HepG2 (cell line): ENCODE measurements around the gene P4HB. TPM values are rescaled to one million over a fixed set of nuclear protein-coding genes. Genes with fewer than 3 reads are reported as not detected.
A peak's percentile ranks its signal among the peaks of the same experiment; 100 is the strongest.

ENCODE experiments used
- ARNTL ChIP-seq: sonication (generic); formaldehyde crosslinking; IDR thresholded peaks from 2 replicates; pipeline ENCODE4 v1.4.0; 2020; ENCODE audit warnings: mild to moderate bottlenecking, missing genetic modification reagents
- CAMTA2 ChIP-seq: sonication (generic); formaldehyde crosslinking; IDR thresholded peaks from 2 replicates; pipeline ENCODE4 v1.4.0; 2020; ENCODE audit warnings: mild to moderate bottlenecking, missing genetic modification reagents, borderline replicate concordance
- CBX2 ChIP-seq, 2 experiments: fragments of 200-600 bp in 1 of 2; sonication (generic); formaldehyde crosslinking in 1 of 2; IDR thresholded peaks; 2 replicates each; pipeline versions ENCODE4 v1.7.0 to v1.8.1; 2018 to 2022; ENCODE audit warnings: low read depth in 2 of 2, low read length in 1 of 2, mild to moderate bottlenecking in 1 of 2, missing genetic modification reagents in 1 of 2
- DNMT1 ChIP-seq: sonication (generic); formaldehyde crosslinking; IDR thresholded peaks from 2 replicates; pipeline ENCODE4 v1.5.1; 2020; ENCODE audit warnings: mild to moderate bottlenecking, missing genetic modification reagents
- EP300 ChIP-seq, 3 experiments: sonication (generic) in 1 of 3; formaldehyde crosslinking in 1 of 3; IDR thresholded peaks; 2 replicates each; pipeline versions ENCODE4 v1.5.1 to v1.6.1; 2011 to 2020; ENCODE audit warnings: low read depth in 2 of 3, low read length in 2 of 3, borderline replicate concordance in 1 of 3, improper control_type of control experiment in 1 of 3, mild to moderate bottlenecking in 1 of 3, missing genetic modification reagents in 1 of 3, moderate library complexity in 1 of 3
- GTF2F1 ChIP-seq: fragments of 150-350 bp; IDR thresholded peaks from 2 replicates; pipeline ENCODE4 v1.6.1; 2014; ENCODE audit warnings: low read length
- HCFC1 ChIP-seq: fragments of 150-350 bp; IDR thresholded peaks from 2 replicates; pipeline ENCODE4 v1.6.1; 2014; ENCODE audit warnings: low read depth, low read length
- IRF2 ChIP-seq: IDR thresholded peaks from 2 replicates; pipeline ENCODE4 v1.6.1; 2018; ENCODE audit warnings: missing genetic modification reagents, missing compliant biosample characterization
- LBX2 ChIP-seq: sonication (generic); formaldehyde crosslinking; IDR thresholded peaks from 2 replicates; pipeline ENCODE4 v1.5.0; 2020; ENCODE audit warnings: missing genetic modification reagents, mild to moderate bottlenecking, borderline replicate concordance
- MAFG ChIP-seq: sonication (generic); formaldehyde crosslinking; IDR thresholded peaks from 2 replicates; pipeline ENCODE4 v1.5.1; 2020; ENCODE audit warnings: mild to moderate bottlenecking, missing genetic modification reagents
- MED13 ChIP-seq: sonication (generic); formaldehyde crosslinking; IDR thresholded peaks from 2 replicates; pipeline ENCODE4 v1.5.0; 2020; ENCODE audit warnings: missing genetic modification reagents
- NR2C2 ChIP-seq: sonication (generic); formaldehyde crosslinking; IDR thresholded peaks from 2 replicates; pipeline ENCODE4 v1.4.0; 2020; ENCODE audit warnings: missing genetic modification reagents, mild to moderate bottlenecking, moderate library complexity, borderline replicate concordance
- SATB2 ChIP-seq: sonication (generic); formaldehyde crosslinking; IDR thresholded peaks from 2 replicates; pipeline ENCODE4 v1.5.0; 2020; ENCODE audit warnings: missing genetic modification reagents
- TARDBP ChIP-seq: sonication (generic); formaldehyde crosslinking; IDR thresholded peaks from 2 replicates; pipeline ENCODE4 v1.8.0; 2022; ENCODE audit warnings: mild to moderate bottlenecking, missing genetic modification reagents
- TCF12 ChIP-seq, 2 experiments: fragments of 450-650 bp in 1 of 2; sonication (generic) in 1 of 2; formaldehyde crosslinking in 1 of 2; IDR thresholded peaks; 2 replicates each; pipeline versions ENCODE4 v1.6.1 to v1.8.0; 2017 to 2022; ENCODE audit warnings: antibody characterized with exemption in 1 of 2, mild to moderate bottlenecking in 1 of 2, missing genetic modification reagents in 1 of 2, moderate library complexity in 1 of 2
- XRCC5 ChIP-seq: fragments of 200-400 bp; formaldehyde crosslinking; optimal IDR thresholded peaks from 2 replicates; pipeline ENCODE3; 2017; ENCODE audit warnings: mild to moderate bottlenecking, low read length
- ZBTB7A ChIP-seq: sonication (generic); formaldehyde crosslinking; IDR thresholded peaks from 2 replicates; pipeline ENCODE4 v1.8.0; 2022; ENCODE audit warnings: mild to moderate bottlenecking, missing genetic modification reagents
- ZNF230 ChIP-seq: sonication (generic); formaldehyde crosslinking; IDR thresholded peaks from 2 replicates; pipeline ENCODE4 v1.4.0; 2020; ENCODE audit warnings: mild to moderate bottlenecking, missing genetic modification reagents
- ZNF354B ChIP-seq: sonication (generic); formaldehyde crosslinking; IDR thresholded peaks from 2 replicates; pipeline ENCODE4 v1.8.0; 2022; ENCODE audit warnings: mild to moderate bottlenecking, missing genetic modification reagents
- ZNF816 ChIP-seq: sonication (generic); formaldehyde crosslinking; IDR thresholded peaks from 2 replicates; pipeline ENCODE4 v1.8.0; 2022; ENCODE audit warnings: missing genetic modification reagents, mild to moderate bottlenecking, borderline replicate concordance
- ZSCAN9 ChIP-seq: IDR thresholded peaks from 2 replicates; pipeline ENCODE4 v1.6.1; 2016; ENCODE audit warnings: borderline replicate concordance
- polyA plus RNA-seq, 8 experiments: library from polyadenylated mRNA; depleted of rRNA in 3 of 8; stranded (reverse) in 7 of 8; unstranded in 1 of 8; fragments of >200 nt; fragmentation: Illumina TruSeq in 4 of 8; extraction: Trizol in 4 of 8; gene quantifications; 2 replicates each; pipeline versions ENCODE4 v1.2.1 to v1.2.3, GENCODE V29; 2011 to 2016; ENCODE audit warnings: low read depth in 4 of 8, missing spikeins in 1 of 8, mixed read lengths in 1 of 8; ENCODE audit not compliant: insufficient read depth in 1 of 8
- total RNA-seq, 5 experiments: library from RNA; depleted of rRNA; stranded (reverse); fragments of >200 nt; fragmentation: Illumina TruSeq; extraction: Trizol; gene quantifications; 2 replicates each; pipeline ENCODE4 v1.2.3, GENCODE V29; 2016; ENCODE audit warnings: low read depth in 1 of 5
- TF ChIP-seq, protein P1 (sequence below): sonication (generic); formaldehyde crosslinking; IDR thresholded peaks from 2 replicates; pipeline ENCODE4 v1.8.0; 2022; ENCODE audit warnings: missing genetic modification reagents, mild to moderate bottlenecking, borderline replicate concordance
- TF ChIP-seq, protein P2 (sequence below): sonication (generic); formaldehyde crosslinking; IDR thresholded peaks from 2 replicates; pipeline ENCODE4 v1.4.0; 2020; ENCODE audit warnings: missing genetic modification reagents, borderline replicate concordance
- TF ChIP-seq, protein P3 (sequence below): IDR thresholded peaks from 2 replicates; pipeline ENCODE4 v1.6.1; 2016; ENCODE audit warnings: low read depth, borderline replicate concordance

Gene P4HB
- total and polyA plus RNA-seq, 2 of the 13 experiments (the other 11 are each of a cell fraction or from before 2014, with no cell fraction given), result 185 to 782 TPM

DNA sequence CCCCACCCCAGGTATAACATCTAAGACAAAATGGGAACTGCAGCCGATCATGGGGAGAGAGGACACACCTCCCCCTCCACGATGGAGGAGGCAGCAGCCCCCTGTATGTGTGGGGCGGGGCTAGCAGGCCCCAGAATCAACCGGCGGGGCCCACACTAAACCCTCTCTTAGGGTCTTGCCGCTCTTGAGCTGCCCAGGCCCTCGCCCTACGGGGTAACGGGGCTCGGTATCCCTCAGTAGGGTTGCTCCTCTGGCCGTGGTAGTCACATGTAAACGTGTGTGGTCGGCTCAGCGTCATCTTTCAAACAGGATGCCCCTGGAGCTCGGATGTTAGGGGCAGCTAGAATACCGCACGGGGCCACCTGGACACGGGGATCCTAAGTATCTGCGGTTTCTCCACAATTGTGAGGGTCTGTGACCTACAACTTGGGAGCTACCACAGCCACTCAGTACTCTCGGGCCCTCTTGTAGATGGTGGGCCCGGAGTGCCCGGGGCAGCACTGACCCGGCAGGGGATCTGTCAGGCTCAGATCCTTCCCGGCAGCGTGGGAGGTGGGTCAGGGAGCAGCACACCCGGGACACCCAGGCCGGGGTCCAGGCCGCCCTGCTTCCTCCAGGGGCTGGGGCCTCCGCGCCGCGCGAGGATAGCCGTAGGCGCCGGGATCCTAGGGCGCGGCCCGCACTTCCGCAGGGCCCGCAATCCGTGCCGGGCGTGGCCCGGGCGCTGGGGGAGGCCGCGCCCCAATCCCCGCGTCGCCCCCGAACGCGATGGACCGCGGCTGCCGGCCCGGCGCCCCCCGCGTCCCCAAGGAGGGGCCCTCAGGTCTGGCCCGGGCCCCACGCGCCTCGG, 10.0 kb upstream of the P4HB start (continued):
- TF ChIP-seq, protein P1, sequence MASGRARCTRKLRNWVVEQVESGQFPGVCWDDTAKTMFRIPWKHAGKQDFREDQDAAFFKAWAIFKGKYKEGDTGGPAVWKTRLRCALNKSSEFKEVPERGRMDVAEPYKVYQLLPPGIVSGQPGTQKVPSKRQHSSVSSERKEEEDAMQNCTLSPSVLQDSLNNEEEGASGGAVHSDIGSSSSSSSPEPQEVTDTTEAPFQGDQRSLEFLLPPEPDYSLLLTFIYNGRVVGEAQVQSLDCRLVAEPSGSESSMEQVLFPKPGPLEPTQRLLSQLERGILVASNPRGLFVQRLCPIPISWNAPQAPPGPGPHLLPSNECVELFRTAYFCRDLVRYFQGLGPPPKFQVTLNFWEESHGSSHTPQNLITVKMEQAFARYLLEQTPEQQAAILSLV (CRISPR knock-in tag), result no peak
- TF ChIP-seq ZSCAN9, result no peak
- no peak for TF ChIP-seq CBX2 (IDR thresholded peaks at IDR 0.05; ENCODE audit: low read depth, low read length)
- TF ChIP-seq CBX2 (CRISPR knock-in tag; IDR thresholded peaks at IDR 0.05; ENCODE audit: low read depth), result no peak
- no peak for TF ChIP-seq ZBTB7A (CRISPR knock-in tag)
- TF ChIP-seq ARNTL (CRISPR knock-in tag), result peak; percentile 57; the same call in 1 of the 2 replicates
- TF ChIP-seq LBX2 (CRISPR knock-in tag), result no peak; the same call in 1 of the 2 replicates
- no peak for TF ChIP-seq CAMTA2 (CRISPR knock-in tag)
- TF ChIP-seq ZNF354B, result no peak
- TF ChIP-seq DNMT1 (CRISPR knock-in tag), result 0 out of 2 replicates have a peak, but pooled peaks have one; percentile 70
- TF ChIP-seq MAFG (CRISPR knock-in tag), result no peak
- no peak for TF ChIP-seq IRF2 (CRISPR knock-in tag)
- TF ChIP-seq, protein P2, sequence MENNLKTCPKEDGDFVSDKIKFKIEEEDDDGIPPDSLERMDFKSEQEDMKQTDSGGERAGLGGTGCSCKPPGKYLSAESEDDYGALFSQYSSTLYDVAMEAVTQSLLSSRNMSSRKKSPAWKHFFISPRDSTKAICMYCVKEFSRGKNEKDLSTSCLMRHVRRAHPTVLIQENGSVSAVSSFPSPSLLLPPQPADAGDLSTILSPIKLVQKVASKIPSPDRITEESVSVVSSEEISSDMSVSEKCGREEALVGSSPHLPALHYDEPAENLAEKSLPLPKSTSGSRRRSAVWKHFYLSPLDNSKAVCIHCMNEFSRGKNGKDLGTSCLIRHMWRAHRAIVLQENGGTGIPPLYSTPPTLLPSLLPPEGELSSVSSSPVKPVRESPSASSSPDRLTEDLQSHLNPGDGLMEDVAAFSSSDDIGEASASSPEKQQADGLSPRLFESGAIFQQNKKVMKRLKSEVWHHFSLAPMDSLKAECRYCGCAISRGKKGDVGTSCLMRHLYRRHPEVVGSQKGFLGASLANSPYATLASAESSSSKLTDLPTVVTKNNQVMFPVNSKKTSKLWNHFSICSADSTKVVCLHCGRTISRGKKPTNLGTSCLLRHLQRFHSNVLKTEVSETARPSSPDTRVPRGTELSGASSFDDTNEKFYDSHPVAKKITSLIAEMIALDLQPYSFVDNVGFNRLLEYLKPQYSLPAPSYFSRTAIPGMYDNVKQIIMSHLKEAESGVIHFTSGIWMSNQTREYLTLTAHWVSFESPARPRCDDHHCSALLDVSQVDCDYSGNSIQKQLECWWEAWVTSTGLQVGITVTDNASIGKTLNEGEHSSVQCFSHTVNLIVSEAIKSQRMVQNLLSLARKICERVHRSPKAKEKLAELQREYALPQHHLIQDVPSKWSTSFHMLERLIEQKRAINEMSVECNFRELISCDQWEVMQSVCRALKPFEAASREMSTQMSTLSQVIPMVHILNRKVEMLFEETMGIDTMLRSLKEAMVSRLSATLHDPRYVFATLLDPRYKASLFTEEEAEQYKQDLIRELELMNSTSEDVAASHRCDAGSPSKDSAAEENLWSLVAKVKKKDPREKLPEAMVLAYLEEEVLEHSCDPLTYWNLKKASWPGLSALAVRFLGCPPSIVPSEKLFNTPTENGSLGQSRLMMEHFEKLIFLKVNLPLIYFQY (CRISPR knock-in tag), result no peak
- no peak for TF ChIP-seq MED13
- TF ChIP-seq HCFC1, result no peak; the same call in 1 of the 2 replicates
- TF ChIP-seq, protein P3, sequence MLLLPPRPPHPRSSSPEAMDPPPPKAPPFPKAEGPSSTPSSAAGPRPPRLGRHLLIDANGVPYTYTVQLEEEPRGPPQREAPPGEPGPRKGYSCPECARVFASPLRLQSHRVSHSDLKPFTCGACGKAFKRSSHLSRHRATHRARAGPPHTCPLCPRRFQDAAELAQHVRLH (CRISPR knock-in tag), result no peak
- TF ChIP-seq EP300 (IDR thresholded peaks at IDR 0.05; ENCODE audit: low read depth in 2 of 2, low read length in 2 of 2), result no peak
- TF ChIP-seq EP300 (CRISPR knock-in tag; IDR thresholded peaks at IDR 0.05; ENCODE audit: borderline replicate concordance), result no peak
- TF ChIP-seq NR2C2 (CRISPR knock-in tag), result peak; percentile 35; the same call in 1 of the 2 replicates
- TF ChIP-seq TARDBP (CRISPR knock-in tag), result no peak
- no peak for TF ChIP-seq TCF12 (IDR thresholded peaks at IDR 0.05)
- TF ChIP-seq TCF12 (CRISPR knock-in tag; IDR thresholded peaks at IDR 0.05), result no peak; the same call in 1 of the 2 replicates
- peak; percentile 3 for TF ChIP-seq XRCC5
- no peak for TF ChIP-seq SATB2 (CRISPR knock-in tag)
- TF ChIP-seq GTF2F1, result no peak
- TF ChIP-seq ZNF816 (CRISPR knock-in tag), result no peak
- no peak for TF ChIP-seq ZNF230
